MM.1S (cell line): Measurements from ENCODE around the gene CLPTM1L.

Experiments
- EZH2 ChIP-seq: fragments of 300-600 bp; sonication (generic); optimal IDR thresholded peaks from 2 replicates; pipeline ENCODE3; 2017; ENCODE audit warnings: low read depth, mild to moderate bottlenecking, antibody characterized with exemption, low read length, mixed read lengths
- TF ChIP-seq, protein P1 (sequence below): fragments of 300-600 bp; sonication (generic); IDR thresholded peaks from 2 replicates; pipeline ENCODE4 v1.5.1; 2016; ENCODE audit warnings: antibody characterized with exemption, low read length, mixed read lengths

DNA sequence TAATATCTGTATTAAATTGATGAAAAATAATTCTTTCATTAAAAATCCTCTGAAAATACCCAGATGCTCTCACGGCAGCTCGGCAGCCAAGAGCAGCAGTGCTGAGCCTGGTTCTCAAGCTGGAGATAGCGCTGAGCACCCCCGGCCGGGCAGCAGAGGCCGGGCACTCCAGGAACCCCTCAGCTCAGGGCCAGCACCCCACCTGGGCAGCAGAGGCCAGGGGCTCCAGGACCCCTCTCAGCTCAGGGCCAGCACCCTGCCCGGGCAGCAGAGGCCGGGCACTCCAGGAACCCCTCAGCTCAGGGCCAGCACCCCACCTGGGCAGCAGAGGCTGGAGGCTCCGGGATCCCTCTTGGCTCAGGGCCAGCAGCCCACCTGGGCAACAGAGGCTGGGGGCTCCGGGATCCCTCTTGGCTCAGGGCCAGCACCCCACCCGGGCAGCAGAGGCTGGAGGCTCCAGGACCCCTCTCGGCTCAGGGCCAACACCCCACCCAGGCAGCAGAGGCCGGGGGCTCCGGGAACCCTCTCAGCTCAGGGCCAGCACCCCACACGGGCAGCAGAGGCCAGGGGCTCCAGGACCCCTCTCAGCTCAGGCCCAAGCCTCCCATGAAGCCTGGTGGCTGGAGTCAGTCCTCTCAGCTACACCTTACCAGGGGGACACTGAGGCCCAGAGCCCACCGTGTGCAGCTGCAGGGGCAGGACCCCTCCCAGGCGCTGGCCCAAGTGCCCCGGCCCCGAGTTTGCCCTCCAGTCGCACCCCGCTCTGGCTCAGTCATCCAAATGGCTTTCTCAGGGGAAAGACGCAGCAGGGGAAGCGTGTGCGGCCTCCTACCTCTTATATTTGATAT, 21.7 kb downstream of the CLPTM1L start:
- TF ChIP-seq EZH2, result no peak
- TF ChIP-seq, protein P1, sequence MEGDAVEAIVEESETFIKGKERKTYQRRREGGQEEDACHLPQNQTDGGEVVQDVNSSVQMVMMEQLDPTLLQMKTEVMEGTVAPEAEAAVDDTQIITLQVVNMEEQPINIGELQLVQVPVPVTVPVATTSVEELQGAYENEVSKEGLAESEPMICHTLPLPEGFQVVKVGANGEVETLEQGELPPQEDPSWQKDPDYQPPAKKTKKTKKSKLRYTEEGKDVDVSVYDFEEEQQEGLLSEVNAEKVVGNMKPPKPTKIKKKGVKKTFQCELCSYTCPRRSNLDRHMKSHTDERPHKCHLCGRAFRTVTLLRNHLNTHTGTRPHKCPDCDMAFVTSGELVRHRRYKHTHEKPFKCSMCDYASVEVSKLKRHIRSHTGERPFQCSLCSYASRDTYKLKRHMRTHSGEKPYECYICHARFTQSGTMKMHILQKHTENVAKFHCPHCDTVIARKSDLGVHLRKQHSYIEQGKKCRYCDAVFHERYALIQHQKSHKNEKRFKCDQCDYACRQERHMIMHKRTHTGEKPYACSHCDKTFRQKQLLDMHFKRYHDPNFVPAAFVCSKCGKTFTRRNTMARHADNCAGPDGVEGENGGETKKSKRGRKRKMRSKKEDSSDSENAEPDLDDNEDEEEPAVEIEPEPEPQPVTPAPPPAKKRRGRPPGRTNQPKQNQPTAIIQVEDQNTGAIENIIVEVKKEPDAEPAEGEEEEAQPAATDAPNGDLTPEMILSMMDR, result no peak
